Thyroid gland (tissue), 4 donors: ENCODE measurements around the gene RPS14. TPM values are rescaled to one million over a fixed set of nuclear protein-coding genes. Genes with fewer than 3 reads are reported as not detected.
A peak's percentile ranks its signal among the peaks of the same experiment; 100 is the strongest.

Experiments used
- DNase-seq, 2 donors: peaks; one replicate each; pipeline ENCODE4 v3.0.0-alpha.2; 2019
- H3K27ac ChIP-seq, 3 donors: fragments of 200-600 bp; sonication (generic); 1 replicate in 2 of 3; 2 replicates in 1 of 3; pipeline ENCODE4 v1.5.1; 2016 to 2019; ENCODE audit warnings: mild to moderate bottlenecking in 1 of 3, moderate library complexity in 1 of 3
- H3K27me3 ChIP-seq: fragments of 200-600 bp; sonication (generic); one replicate; pipeline ENCODE4 v1.5.1; 2019
- H3K36me3 ChIP-seq, 2 donors: fragments of 200-600 bp; sonication (generic); one replicate each; pipeline ENCODE4 v1.5.1; 2016 to 2019
- H3K4me1 ChIP-seq, 2 donors: fragments of 200-600 bp; sonication (generic); one replicate each; pipeline ENCODE4 v1.5.1; 2017 to 2019
- H3K4me3 ChIP-seq, 3 donors: fragments of 200-600 bp; sonication (generic); replicated peaks in 1 of 3; 1 replicate in 2 of 3; 2 replicates in 1 of 3; pipeline ENCODE4 v1.5.1; 2016; ENCODE audit warnings: mild to moderate bottlenecking in 1 of 3
- H3K9me3 ChIP-seq: fragments of 200-600 bp; sonication (generic); one replicate; pipeline ENCODE4 v1.5.1; 2017
- CTCF ChIP-seq, 6 experiments: fragments of 200-600 bp in 3 of 6; fragments of 450-650 bp in 3 of 6; sonication (generic) in 3 of 6; IDR thresholded peaks; one replicate each; pipeline ENCODE4 v1.5.1; 2016 to 2019; ENCODE audit warnings: antibody characterized with exemption in 6 of 6, mild to moderate bottlenecking in 2 of 6, inconsistent platforms in 1 of 6, moderate library complexity in 1 of 6
- POLR2A ChIP-seq, 2 donors: fragments of 450-650 bp; IDR thresholded peaks; one replicate each; pipeline ENCODE4 v1.6.1; 2017; ENCODE audit warnings: antibody characterized with exemption in 2 of 2, mild to moderate bottlenecking in 2 of 2, moderate library complexity in 1 of 2
- WGBS, 2 donors: methylation state at CpG; one replicate each; pipeline ENCODE4 v1.1.5; 2017; 5-methylcytosine and 5-hydroxymethylcytosine counted together
- intact Hi-C: fragments of 100-400 bp; cut with DNase I; formaldehyde crosslinking; loops from one replicate; pipeline ENCODE4 v1.15.1; 2023
- total RNA-seq, 4 donors: library from RNA; depleted of rRNA; stranded (reverse); fragments of >200 nt; gene quantifications; one replicate each; pipeline ENCODE4 v1.2.3, GENCODE V29; 2016

The RPS14 gene
- total RNA-seq, 4 donors from 2014 or later = 2,017 to 5,540 (median 2,786) TPM

GRCh38 chr5:150460781-150461180 is 11.2 kb upstream of the RPS14 start:
- no peaks in the 10 kb centered on the region for H3K27me3 ChIP-seq
- H3K27ac ChIP-seq = no peak overlapping the region
- WGBS, 2 donors = 48 to 87% methylated on average over 2 of the region's 2 CpGs
- H3K9me3 ChIP-seq = no peaks in the 10 kb centered on the region
- DNase-seq = no peak
- no peak overlapping the region for H3K4me3 ChIP-seq
- no peaks in the 10 kb centered on the region for H3K36me3 ChIP-seq
- TF ChIP-seq POLR2A (IDR thresholded peaks at IDR 0.05) = no peak
- no peak for TF ChIP-seq CTCF (IDR thresholded peaks at IDR 0.05)
- peaks cover 8 to 29% of the 10 kb centered on the region in 2 donors for H3K4me1 ChIP-seq
- intact Hi-C loops = no loop called here

GRCh38 chr5:150458802-150459557 is 9.4 kb upstream of the RPS14 start:
- Histone ChIP-seq H3K27ac (peak overlapping the region in 1 of 3 donors; percentile 5), H3K27me3 (no peaks in the 10 kb centered on the region), H3K4me1 (peaks cover 0 to 15% of the 10 kb centered on the region in 2 donors), H3K4me3 (no peak overlapping the region), H3K36me3 (no peaks in the 10 kb centered on the region), H3K9me3 (no peaks in the 10 kb centered on the region)
- no peak for TF ChIP-seq POLR2A (IDR thresholded peaks at IDR 0.05)
- TF ChIP-seq CTCF (IDR thresholded peaks at IDR 0.05) = peak; percentile 55 to 88 (median 84)
- intact Hi-C loops = loop anchor here (2.0 to 5.0 kb wide), 2 partner anchors 86 to 198 kb away; no protein-coding TSS in a partner anchor
- DNase-seq = peak; percentile 78 to 81
- 32 to 44% methylated on average over 15 to 21 of the region's 36 CpGs for WGBS, 2 donors

- Histone ChIP-seq H3K27ac (no peak overlapping the region), H3K27me3 (no peaks in the 10 kb centered on the region), H3K9me3 (no peaks in the 10 kb centered on the region), H3K36me3 (no peaks in the 10 kb centered on the region), H3K4me1 (peaks cover 0 to 8% of the 10 kb centered on the region in 2 donors), H3K4me3 (no peak overlapping the region)
- WGBS, 2 donors = 86 to 93% methylated on average over 15 to 16 of the region's 16 CpGs
- TF ChIP-seq CTCF (IDR thresholded peaks at IDR 0.05) (no peak), POLR2A (IDR thresholded peaks at IDR 0.05) (no peak)
- intact Hi-C loops = loop anchor here (2.0 to 5.0 kb wide), 2 partner anchors 87 to 200 kb away; no protein-coding TSS in a partner anchor
- no peak for DNase-seq
Observed at GRCh38 chr5:150457562-150458240, 8.2 kb upstream of the RPS14 start.

- Histone ChIP-seq H3K4me1 (peaks cover 0 to 8% of the 10 kb centered on the region in 2 donors), H3K27ac (no peak overlapping the region), H3K27me3 (no peaks in the 10 kb centered on the region), H3K9me3 (no peaks in the 10 kb centered on the region), H3K36me3 (no peaks in the 10 kb centered on the region), H3K4me3 (no peak overlapping the region)
- intact Hi-C loops = loop anchor here (5.0 kb wide), 1 partner anchor 200 kb away; no protein-coding TSS in a partner anchor
- TF ChIP-seq CTCF (IDR thresholded peaks at IDR 0.05) = no peak
- no peak for TF ChIP-seq POLR2A (IDR thresholded peaks at IDR 0.05)
- 49 to 60% methylated on average over 6 of the region's 6 CpGs for WGBS, 2 donors
- no peak for DNase-seq
Observed at GRCh38 chr5:150457121-150457520, 7.6 kb upstream of the RPS14 start.
